Muscle layer of duodenum (tissue), 2 donors: ENCODE data around the gene HBZ.
"Not testable (repeated sequence)": the region's sequence is repeated elsewhere in the genome, so short reads cannot be mapped to it uniquely, and the experiment has no call there.

Source experiments
- H3K27ac ChIP-seq: one replicate; pipeline ENCODE4 v1.7.0; 2013; ENCODE audit warnings: mild to moderate bottlenecking, low read length
- H3K27me3 ChIP-seq: one replicate; pipeline ENCODE4 v1.7.0; 2013; ENCODE audit warnings: low read depth, mild to moderate bottlenecking, control low read depth, low read length
- H3K36me3 ChIP-seq, 2 donors: one replicate each; pipeline ENCODE4 v1.7.0; 2013; ENCODE audit warnings: low read length in 2 of 2, control low read depth in 1 of 2, mild to moderate bottlenecking in 1 of 2; ENCODE audit not compliant: insufficient read depth in 2 of 2, control insufficient read depth in 1 of 2
- H3K4me1 ChIP-seq, 2 donors: one replicate each; pipeline ENCODE4 v1.7.0; 2013; ENCODE audit warnings: low read length in 2 of 2, mild to moderate bottlenecking in 2 of 2, control low read depth in 1 of 2, moderate library complexity in 1 of 2; ENCODE audit not compliant: insufficient read depth in 2 of 2, control insufficient read depth in 1 of 2
- H3K4me3 ChIP-seq, 2 donors: one replicate each; pipeline ENCODE4 v1.7.0; 2013; ENCODE audit warnings: low read length in 2 of 2, low read depth in 1 of 2, mild to moderate bottlenecking in 1 of 2
- H3K9me3 ChIP-seq, 2 donors: one replicate each; pipeline ENCODE4 v1.7.0; 2013; ENCODE audit warnings: low read length in 2 of 2, control low read depth in 1 of 2, mild to moderate bottlenecking in 1 of 2; ENCODE audit not compliant: control insufficient read depth in 1 of 2
- donor health status: healthy.

Gene HBZ

DNA sequence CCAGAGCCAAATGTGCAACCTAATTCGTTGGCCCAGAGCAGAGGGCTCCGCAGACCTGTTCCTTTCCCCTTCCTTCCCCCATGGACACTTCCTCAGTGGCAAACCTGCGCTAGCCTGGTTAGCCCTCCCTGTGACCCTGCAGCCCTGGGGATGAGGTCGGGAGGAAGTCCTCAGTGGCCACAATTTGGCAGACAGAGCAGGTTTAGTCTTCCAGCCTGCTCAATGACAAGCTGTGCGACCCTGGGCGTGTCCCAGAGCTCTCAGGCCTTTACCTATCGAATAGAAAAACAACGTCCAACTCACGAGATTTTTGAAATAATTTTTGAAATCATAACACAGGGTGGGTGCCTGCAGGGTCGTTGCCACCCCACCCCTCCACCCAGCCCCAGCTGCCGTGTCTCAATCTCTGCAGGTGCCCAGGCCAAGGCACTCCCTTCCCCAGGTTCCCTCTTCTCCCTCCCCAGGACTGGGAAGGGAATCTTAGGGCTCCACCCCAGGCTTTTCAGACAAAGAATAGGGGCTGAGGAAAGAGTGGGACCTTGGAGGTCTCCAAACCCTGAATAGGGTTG lies 14.8 kb downstream of the HBZ start:
- peaks cover 0 to 19% of the 10 kb centered on the region in 2 donors for H3K4me1 ChIP-seq
- no peak overlapping the region for H3K27ac ChIP-seq
- peaks cover 42% of the 10 kb centered on the region for H3K27me3 ChIP-seq
- no peaks in the 10 kb centered on the region for H3K9me3 ChIP-seq
- H3K36me3 ChIP-seq, result no peaks in the 10 kb centered on the region
- H3K4me3 ChIP-seq, result no peak overlapping the region

DNA sequence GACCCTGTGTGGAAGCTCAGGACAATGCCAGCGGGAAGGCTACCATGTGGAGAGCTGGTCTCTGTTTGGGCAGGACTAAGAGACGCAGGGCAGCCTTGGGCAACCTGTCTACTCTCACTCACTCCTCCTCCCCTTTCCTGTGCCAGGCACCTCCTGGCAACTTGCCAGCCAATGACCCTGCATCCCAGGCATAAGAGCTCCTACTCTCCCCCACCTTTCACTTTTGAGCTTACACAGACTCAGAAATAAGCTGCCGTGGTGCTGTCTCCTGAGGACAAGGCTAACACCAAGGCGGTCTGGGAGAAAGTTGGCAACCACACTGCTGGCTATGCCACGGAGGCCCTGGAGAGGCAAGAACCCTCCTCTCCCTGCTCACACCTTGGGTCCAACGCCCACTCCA lies 16.0 kb downstream of the HBZ start:
- Histone ChIP-seq H3K36me3 (no peaks in the 10 kb centered on the region), H3K9me3 (no peaks in the 10 kb centered on the region), H3K27ac (no peak overlapping the region), H3K27me3 (peaks cover 42% of the 10 kb centered on the region), H3K4me1 (peaks cover 0 to 19% of the 10 kb centered on the region in 2 donors), H3K4me3 (no peak overlapping the region)

DNA sequence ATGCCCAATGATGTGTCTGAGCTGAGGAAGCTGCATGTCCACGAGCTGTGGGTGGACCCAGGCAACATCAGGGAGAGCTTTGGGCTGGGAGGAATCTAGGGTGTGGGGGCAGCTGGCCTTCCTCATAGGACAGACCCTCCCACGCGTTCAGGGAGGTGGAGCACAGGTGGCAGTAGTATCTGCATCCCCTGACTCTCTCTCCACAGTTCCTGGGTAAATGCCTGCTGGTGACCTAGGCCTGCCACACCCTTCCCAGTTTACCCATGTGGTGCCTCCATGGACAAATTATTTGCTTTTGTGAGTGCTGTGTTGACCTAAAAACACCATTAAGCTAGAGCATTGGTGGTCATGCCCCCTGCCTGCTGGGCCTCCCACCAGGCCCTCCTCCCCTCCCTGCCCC lies 16.6 kb downstream of the HBZ start:
- Histone ChIP-seq H3K4me1 (peaks cover 0 to 19% of the 10 kb centered on the region in 2 donors), H3K27ac (no peak overlapping the region), H3K4me3 (no peak overlapping the region), H3K9me3 (no peaks in the 10 kb centered on the region), H3K36me3 (no peaks in the 10 kb centered on the region), H3K27me3 (peaks cover 42% of the 10 kb centered on the region)

DNA sequence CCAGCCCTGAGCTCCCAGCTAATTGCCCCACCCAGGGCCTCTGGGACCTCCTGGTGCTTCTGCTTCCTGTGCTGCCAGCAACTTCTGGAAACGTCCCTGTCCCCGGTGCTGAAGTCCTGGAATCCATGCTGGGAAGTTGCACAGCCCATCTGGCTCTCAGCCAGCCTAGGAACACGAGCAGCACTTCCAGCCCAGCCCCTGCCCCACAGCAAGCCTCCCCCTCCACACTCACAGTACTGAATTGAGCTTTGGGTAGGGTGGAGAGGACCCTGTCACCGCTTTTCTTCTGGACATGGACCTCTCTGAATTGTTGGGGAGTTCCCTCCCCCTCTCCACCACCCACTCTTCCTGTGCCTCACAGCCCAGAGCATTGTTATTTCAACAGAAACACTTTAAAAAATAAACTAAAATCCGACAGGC lies 17.7 kb downstream of the HBZ start:
- Histone ChIP-seq H3K27me3 (peaks cover 47% of the 10 kb centered on the region), H3K4me1 (peaks cover 0 to 17% of the 10 kb centered on the region in 2 donors)

DNA sequence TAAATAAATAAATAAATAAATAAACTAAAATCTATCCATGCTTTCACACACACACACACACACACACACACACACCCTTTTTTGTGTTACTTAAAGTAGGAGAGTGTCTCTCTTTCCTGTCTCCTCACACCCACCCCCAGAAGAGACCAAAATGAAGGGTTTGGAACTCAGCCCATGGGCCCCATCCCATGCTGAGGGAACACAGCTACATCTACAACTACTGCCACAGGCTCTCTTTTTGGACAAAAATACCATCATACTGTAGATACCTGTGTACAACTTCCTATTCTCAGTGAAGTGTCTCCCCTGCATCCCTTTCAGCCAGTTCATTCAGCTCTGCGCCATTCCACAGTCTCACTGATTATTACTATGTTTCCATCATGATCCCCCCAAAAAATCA lies 18.3 kb downstream of the HBZ start:
- H3K36me3 ChIP-seq, result no peaks in the 10 kb centered on the region
- H3K4me3 ChIP-seq, result no peak overlapping the region
- peaks cover 0 to 10% of the 10 kb centered on the region in 2 donors for H3K4me1 ChIP-seq
- H3K27me3 ChIP-seq, result peaks cover 47% of the 10 kb centered on the region
- H3K9me3 ChIP-seq, result no peaks in the 10 kb centered on the region
- no peak overlapping the region for H3K27ac ChIP-seq

More for the DNA sequence above, 17.7 kb downstream of the HBZ start:
- H3K27ac ChIP-seq, H3K9me3 ChIP-seq, H3K36me3 ChIP-seq, H3K4me3 ChIP-seq: not testable (repeated sequence)

DNA sequence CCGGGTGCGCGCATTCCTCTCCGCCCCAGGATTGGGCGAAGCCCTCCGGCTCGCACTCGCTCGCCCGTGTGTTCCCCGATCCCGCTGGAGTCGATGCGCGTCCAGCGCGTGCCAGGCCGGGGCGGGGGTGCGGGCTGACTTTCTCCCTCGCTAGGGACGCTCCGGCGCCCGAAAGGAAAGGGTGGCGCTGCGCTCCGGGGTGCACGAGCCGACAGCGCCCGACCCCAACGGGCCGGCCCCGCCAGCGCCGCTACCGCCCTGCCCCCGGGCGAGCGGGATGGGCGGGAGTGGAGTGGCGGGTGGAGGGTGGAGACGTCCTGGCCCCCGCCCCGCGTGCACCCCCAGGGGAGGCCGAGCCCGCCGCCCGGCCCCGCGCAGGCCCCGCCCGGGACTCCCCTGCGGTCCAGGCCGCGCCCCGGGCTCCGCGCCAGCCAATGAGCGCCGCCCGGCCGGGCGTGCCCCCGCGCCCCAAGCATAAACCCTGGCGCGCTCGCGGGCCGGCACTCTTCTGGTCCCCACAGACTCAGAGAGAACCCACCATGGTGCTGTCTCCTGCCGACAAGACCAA lies 20.0 kb downstream of the HBZ start, which contains the start of gene HBA2:
Gene HBA2, plus strand, starts transcription at position 503 of the 568 bp plus-strand sequence. Its CDS starts 37 bp downstream, at position 540.
- H3K27me3 ChIP-seq, result peaks cover 34% of the 10 kb centered on the region
- not testable (repeated sequence) for H3K4me1 ChIP-seq, H3K36me3 ChIP-seq, H3K27ac ChIP-seq, H3K4me3 ChIP-seq, H3K9me3 ChIP-seq

DNA sequence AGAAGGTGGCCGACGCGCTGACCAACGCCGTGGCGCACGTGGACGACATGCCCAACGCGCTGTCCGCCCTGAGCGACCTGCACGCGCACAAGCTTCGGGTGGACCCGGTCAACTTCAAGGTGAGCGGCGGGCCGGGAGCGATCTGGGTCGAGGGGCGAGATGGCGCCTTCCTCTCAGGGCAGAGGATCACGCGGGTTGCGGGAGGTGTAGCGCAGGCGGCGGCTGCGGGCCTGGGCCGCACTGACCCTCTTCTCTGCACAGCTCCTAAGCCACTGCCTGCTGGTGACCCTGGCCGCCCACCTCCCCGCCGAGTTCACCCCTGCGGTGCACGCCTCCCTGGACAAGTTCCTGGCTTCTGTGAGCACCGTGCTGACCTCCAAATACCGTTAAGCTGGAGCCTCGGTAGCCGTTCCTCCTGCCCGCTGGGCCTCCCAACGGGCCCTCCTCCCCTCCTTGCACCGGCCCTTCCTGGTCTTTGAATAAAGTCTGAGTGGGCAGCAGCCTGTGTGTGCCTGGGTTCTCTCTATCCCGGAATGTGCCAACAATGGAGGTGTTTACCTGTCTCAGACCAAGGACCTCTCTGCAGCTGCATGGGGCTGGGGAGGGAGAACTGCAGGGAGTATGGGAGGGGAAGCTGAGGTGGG lies 20.9 kb downstream of the HBZ start:
- not testable (repeated sequence) for H3K9me3 ChIP-seq, H3K4me1 ChIP-seq, H3K4me3 ChIP-seq, H3K27ac ChIP-seq, H3K36me3 ChIP-seq
- peaks cover 35% of the 10 kb centered on the region for H3K27me3 ChIP-seq

DNA sequence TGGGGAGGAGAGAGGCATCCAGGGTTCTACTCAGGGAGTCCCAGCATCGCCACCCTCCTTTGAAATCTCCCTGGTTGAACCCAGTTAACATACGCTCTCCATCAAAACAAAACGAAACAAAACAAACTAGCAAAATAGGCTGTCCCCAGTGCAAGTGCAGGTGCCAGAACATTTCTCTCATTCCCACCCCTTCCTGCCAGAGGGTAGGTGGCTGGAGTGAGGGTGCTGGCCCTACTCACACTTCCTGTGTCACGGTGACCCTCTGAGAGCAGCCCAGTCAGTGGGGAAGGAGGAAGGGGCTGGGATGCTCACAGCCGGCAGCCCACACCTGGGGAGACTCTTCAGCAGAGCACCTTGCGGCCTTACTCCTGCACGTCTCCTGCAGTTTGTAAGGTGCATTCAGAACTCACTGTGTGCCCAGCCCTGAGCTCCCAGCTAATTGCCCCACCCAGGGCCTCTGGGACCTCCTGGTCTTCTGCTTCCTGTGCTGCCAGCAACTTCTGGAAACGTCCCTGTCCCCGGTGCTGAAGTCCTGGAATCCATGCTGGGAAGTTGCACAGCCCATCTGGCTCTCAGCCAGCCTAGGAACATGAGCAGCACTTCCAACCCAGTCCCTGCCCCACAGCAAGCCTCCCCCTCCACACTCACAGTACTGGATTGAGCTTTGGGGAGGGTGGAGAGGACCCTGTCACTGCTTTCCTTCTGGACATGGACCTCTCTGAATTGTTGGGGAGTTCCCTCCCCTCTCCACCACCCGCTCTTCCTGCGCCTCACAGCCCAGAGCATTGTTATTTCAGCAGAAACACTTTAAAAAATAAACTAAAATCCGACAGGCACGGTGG lies 21.7 kb downstream of the HBZ start:
- H3K36me3 ChIP-seq, H3K4me1 ChIP-seq, H3K9me3 ChIP-seq, H3K27ac ChIP-seq, H3K4me3 ChIP-seq: not testable (repeated sequence)
- H3K27me3 ChIP-seq, result peaks cover 31% of the 10 kb centered on the region

DNA sequence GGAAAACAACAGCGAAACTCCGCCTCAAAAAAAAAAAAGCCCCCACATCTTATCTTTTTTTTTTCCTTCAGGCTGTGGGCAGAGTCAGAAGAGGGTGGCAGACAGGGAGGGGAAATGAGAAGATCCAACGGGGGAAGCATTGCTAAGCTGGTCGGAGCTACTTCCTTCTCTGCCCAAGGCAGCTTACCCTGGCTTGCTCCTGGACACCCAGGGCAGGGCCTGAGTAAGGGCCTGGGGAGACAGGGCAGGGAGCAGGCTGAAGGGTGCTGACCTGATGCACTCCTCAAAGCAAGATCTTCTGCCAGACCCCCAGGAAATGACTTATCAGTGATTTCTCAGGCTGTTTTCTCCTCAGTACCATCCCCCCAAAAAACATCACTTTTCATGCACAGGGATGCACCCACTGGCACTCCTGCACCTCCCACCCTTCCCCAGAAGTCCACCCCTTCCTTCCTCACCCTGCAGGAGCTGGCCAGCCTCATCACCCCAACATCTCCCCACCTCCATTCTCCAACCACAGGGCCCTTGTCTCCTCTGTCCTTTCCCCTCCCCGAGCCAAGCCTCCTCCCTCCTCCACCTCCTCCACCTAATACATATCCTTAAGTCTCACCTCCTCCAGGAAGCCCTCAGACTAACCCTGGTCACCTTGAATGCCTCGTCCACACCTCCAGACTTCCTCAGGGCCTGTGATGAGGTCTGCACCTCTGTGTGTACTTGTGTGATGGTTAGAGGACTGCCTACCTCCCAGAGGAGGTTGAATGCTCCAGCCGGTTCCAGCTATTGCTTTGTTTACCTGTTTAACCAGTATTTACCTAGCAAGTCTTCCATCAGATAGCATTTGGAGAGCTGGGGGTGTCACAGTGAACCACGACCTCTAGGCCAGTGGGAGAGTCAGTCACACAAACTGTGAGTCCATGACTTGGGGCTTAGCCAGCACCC lies 22.8 kb downstream of the HBZ start:
- H3K27ac ChIP-seq, result no peak overlapping the region
- H3K27me3 ChIP-seq, result peaks cover 38% of the 10 kb centered on the region
- no peaks in the 10 kb centered on the region for H3K9me3 ChIP-seq

DNA sequence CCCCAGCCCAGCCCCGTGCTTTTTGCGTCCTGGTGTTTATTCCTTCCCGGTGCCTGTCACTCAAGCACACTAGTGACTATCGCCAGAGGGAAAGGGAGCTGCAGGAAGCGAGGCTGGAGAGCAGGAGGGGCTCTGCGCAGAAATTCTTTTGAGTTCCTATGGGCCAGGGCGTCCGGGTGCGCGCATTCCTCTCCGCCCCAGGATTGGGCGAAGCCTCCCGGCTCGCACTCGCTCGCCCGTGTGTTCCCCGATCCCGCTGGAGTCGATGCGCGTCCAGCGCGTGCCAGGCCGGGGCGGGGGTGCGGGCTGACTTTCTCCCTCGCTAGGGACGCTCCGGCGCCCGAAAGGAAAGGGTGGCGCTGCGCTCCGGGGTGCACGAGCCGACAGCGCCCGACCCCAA lies 23.6 kb downstream of the HBZ start:
- not testable (repeated sequence) for H3K27ac ChIP-seq, H3K9me3 ChIP-seq, H3K36me3 ChIP-seq, H3K4me3 ChIP-seq
- Histone ChIP-seq H3K27me3 (peaks cover 38% of the 10 kb centered on the region), H3K4me1 (peaks cover 0 to 12% of the 10 kb centered on the region in 2 donors)

More for the DNA sequence above, 22.8 kb downstream of the HBZ start:
- Histone ChIP-seq H3K36me3 (no peaks in the 10 kb centered on the region), H3K4me1 (peaks cover 0 to 5% of the 10 kb centered on the region in 2 donors), H3K4me3 (no peak overlapping the region)
